Osteocyte (in vitro differentiated cells): ENCODE results near the gene TNFSF9. TPM values are rescaled to one million over a fixed set of nuclear protein-coding genes. Genes with fewer than 3 reads are reported as not detected.

Experiments
- DNase-seq: peaks from one replicate; pipeline ENCODE4 v3.0.0; 2021; ENCODE audit warnings: mixed read lengths; ENCODE audit not compliant: unreplicated experiment; ENCODE audit errors: extremely low spot score
- H3K27ac Mint-ChIP-seq: one replicate; pipeline ENCODE4 v1.8.0; 2021; ENCODE audit warnings: mild to moderate bottlenecking, mixed read lengths; ENCODE audit not compliant: unreplicated experiment
- H3K27me3 Mint-ChIP-seq: one replicate; pipeline ENCODE4 v1.8.0; 2021; ENCODE audit warnings: mixed read lengths; ENCODE audit not compliant: unreplicated experiment
- H3K36me3 Mint-ChIP-seq: one replicate; pipeline ENCODE4 v1.8.0; 2021; ENCODE audit warnings: mixed read lengths; ENCODE audit not compliant: unreplicated experiment
- H3K4me1 Mint-ChIP-seq: one replicate; pipeline ENCODE4 v1.8.0; 2021; ENCODE audit warnings: mixed read lengths; ENCODE audit not compliant: unreplicated experiment
- H3K4me3 Mint-ChIP-seq: one replicate; pipeline ENCODE4 v1.8.0; 2021; ENCODE audit warnings: mild to moderate bottlenecking, moderate library complexity, mixed read lengths; ENCODE audit not compliant: unreplicated experiment
- H3K9me3 Mint-ChIP-seq: one replicate; pipeline ENCODE4 v1.8.0; 2021; ENCODE audit warnings: mixed read lengths; ENCODE audit not compliant: unreplicated experiment
- CTCF ChIP-seq: fragments of 200-600 bp; sonication (generic); IDR thresholded peaks from 2 replicates; pipeline ENCODE4 v1.5.0; 2021; ENCODE audit warnings: antibody characterized with exemption, mild to moderate bottlenecking, moderate library complexity
- long read RNA-seq: library from polyadenylated mRNA; unstranded; transcript quantifications from one replicate; pipeline ENCODE4 v2.0.0, GENCODE V29; 2021
- total RNA-seq: library from RNA; stranded (reverse); gene quantifications from 2 replicates; pipeline ENCODE4 v1.2.1, GENCODE V29; 2021

The TNFSF9 gene, protein sequence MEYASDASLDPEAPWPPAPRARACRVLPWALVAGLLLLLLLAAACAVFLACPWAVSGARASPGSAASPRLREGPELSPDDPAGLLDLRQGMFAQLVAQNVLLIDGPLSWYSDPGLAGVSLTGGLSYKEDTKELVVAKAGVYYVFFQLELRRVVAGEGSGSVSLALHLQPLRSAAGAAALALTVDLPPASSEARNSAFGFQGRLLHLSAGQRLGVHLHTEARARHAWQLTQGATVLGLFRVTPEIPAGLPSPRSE
- 1.4 and 1.5 TPM in 2 replicates for total RNA-seq
- long read RNA-seq: 0 reads

- Mint-ChIP-seq H3K4me3 (peak within 1 kb of the TSS; percentile 90), H3K9me3 (no peaks in the 10 kb centered on the region), H3K27me3 (peaks cover 12% of the 10 kb centered on the region), H3K27ac (peak within 1 kb of the TSS; percentile 86), H3K4me1 (peaks cover 24% of the 10 kb centered on the region), H3K36me3 (no peaks in the 10 kb centered on the region)
- TF ChIP-seq CTCF: no peak
- DNase-seq: peak; percentile 96
Observed at GRCh38 chr19:6530386-6531162, at the start of gene TNFSF9. Gene TNFSF9, plus strand, starts transcription at chr19:6531026. Its CDS starts 11 bp downstream, at chr19:6531037.

GRCh38 chr19:6481541-6482342 lies 49.1 kb upstream of the TNFSF9 start, which contains the start of gene DENND1C:
Gene DENND1C, minus strand, starts transcription at chr19:6481787. Its CDS starts 92 bp downstream, at chr19:6481695.
- Mint-ChIP-seq H3K27ac (no peak within 1 kb of the TSS), H3K36me3 (no peaks in the 10 kb centered on the region), H3K27me3 (no peaks in the 10 kb centered on the region), H3K4me3 (no peak within 1 kb of the TSS), H3K4me1 (no peaks in the 10 kb centered on the region), H3K9me3 (no peaks in the 10 kb centered on the region)
- TF ChIP-seq CTCF: peak; percentile 50
- DNase-seq: no peak

DNA sequence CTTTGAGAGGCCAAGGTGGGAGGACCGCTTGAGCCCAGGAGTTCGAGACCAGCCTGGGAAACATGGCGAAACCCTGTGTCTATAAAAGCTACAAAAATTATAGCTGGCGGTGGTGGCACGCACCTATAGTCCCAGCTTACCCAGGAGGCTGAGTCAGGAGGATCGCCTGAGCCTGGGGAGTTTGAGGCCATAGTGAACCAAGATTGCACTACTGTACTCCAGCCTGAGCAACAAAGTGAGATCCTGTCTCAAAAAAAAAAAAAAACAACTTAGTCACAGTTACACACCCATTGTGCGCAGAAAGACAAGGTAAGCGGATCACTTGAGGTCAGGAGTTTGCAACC lies 48.5 kb upstream of the TNFSF9 start:
- Mint-ChIP-seq H3K4me3 (no peak overlapping the region), H3K27ac (no peak overlapping the region), H3K4me1 (no peaks in the 10 kb centered on the region), H3K9me3 (no peaks in the 10 kb centered on the region), H3K36me3 (no peaks in the 10 kb centered on the region), H3K27me3 (no peaks in the 10 kb centered on the region)
- TF ChIP-seq CTCF: no peak
- DNase-seq: no peak

DNA sequence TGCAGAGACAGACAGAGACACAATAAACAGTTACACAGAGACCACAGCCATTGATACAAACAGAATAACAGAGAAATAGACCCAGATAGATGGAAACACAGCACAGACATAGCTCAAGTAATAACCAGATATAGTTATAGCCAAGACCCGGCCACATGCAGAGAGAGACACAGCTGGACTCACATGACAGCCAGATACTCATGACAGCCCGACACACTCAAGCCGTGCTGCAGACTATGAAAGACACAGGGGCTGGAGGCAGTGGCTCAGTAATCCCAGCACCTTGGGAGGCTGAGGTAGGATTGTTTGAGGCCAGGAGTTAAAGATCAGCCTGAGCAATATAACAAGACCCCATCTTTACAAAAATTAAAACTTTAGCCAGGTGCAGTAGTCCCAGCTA lies 47.6 kb upstream of the TNFSF9 start:
- Mint-ChIP-seq H3K27ac (no peak overlapping the region), H3K36me3 (no peaks in the 10 kb centered on the region), H3K4me1 (no peaks in the 10 kb centered on the region), H3K4me3 (no peak overlapping the region), H3K9me3 (no peaks in the 10 kb centered on the region), H3K27me3 (no peaks in the 10 kb centered on the region)
- no peak for DNase-seq
- TF ChIP-seq CTCF: no peak
